VCaP (cell line): ENCODE data around the gene TNS1.

Experiments
- H3K27ac ChIP-seq: fragments of 450-650 bp; 2 replicates; pipeline ENCODE4 v1.5.1; 2017
- CTCF ChIP-seq: fragments of 450-650 bp; conservative IDR thresholded peaks from 2 replicates; pipeline ENCODE4 v1.5.1; 2017; ENCODE audit warnings: mild to moderate bottlenecking, moderate library complexity

Gene TNS1

GRCh38 chr2:217804338-217804737 is 198.5 kb downstream of the TNS1 start:
- no peak for TF ChIP-seq CTCF
- no peak overlapping the region for H3K27ac ChIP-seq

DNA sequence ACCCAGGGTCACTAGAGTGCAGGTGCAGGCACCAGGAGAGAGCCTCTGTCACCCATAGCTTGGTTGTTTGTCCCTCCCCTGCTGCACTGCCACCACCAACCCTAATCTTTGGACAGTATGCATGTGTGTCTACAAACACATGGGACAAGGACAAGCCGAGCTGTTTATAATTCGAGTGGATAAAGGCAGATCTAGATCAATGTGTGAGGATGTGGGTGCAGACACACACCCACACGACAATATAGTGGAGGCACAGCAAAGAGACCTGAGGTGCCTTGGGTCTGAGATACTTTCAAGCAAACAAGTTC is 199.2 kb downstream of the TNS1 start:
- H3K27ac ChIP-seq: no peak overlapping the region
- TF ChIP-seq CTCF: no peak

DNA sequence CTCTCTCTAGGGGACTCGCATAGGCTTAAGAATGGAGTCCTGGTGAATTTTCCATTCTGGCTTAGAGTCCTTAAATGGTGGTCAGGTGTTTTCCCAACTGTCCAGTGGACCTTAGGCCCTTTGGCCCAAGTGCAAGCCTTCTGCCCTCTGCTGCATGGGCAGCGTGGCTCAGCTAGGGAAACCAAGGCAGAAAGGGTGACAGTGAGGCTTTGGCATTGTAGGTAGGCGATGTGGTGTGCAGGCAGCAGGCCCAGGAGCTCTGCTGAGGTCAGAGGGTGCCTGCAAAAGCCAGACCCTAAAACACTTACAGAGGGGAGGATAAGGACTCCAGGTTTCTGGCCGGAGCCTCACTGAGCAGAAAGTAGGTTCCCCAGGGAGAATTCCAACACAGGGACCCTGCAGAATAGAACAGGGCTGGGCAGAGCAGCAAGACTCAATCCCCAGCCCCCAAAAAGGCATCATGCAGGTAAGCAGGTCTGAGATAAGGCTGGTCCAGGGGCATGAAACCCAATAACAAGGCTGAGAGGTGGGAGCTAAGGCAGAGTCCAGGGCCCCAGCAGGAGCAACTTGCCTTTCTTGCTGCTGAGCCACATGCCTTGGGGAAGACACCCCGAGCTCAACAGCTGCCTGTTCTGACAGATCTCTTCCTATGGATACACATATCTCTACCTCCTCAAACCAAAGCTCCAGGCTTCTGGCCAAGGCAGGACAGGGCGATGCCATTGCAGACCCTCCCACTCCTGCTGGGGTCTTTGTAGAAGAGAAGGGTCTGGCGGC is 199.7 kb downstream of the TNS1 start:
- no peak overlapping the region for H3K27ac ChIP-seq
- TF ChIP-seq CTCF: no peak

DNA sequence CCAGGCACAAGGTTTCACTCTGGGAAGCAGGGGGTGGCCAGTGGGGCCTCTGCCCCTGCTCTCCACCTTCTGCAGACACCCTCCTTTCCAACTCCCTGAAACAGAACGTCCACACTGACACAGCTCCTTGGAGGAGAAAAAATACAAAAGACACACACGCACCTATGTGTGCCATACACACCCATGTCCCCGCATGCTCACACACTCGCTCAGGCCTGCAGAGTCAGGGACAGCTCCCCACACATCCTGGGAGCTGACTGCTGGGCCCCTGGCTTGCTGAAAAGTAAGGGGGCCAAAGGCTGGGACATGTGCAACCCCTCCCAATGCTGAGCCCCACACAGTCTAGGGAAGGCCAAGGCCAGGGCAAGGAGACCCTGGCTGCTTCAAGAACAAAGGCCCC is 200.5 kb downstream of the TNS1 start:
- no peak overlapping the region for H3K27ac ChIP-seq
- TF ChIP-seq CTCF: no peak

DNA sequence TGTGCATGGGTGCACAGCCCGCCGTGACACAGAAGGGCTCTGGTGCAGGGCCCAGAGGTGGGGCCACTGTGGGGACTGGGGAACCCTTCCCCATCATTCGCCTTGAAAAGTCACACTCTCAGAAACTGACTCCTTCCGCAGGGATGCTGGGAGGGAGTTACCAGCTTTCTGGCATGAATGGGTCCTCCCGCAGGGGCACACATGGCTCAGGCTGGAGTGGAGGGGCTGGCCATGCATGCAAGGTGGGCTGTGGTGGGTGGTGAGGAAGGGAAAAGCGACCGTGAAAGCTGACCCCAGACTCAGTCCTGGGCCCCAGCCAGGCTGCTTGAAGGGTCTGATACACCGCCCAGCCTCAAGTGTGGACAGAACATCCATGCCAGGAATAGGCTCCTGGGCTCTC is 201.1 kb downstream of the TNS1 start:
- no peak for TF ChIP-seq CTCF
- no peak overlapping the region for H3K27ac ChIP-seq

DNA sequence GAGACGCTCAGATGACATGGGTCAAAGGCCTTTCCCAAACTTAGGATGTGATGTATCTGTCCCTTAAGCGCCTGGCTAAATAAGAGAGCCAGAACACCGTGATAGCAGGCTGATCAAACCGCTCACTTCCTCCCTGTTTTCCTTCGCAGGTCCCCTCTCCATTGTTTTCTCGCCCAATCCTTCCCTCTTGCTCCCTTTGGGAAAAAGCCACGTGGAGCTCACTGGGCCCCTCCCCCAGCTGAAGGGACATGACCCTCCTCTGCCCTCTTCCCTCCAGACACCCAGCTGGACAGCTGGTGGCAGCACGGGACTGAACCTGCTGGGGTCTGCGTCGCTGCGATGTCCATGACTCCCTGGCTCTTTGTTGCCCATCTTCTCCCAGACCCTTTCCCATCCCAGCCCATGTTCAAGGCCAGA is 201.7 kb downstream of the TNS1 start:
- no peak overlapping the region for H3K27ac ChIP-seq
- no peak for TF ChIP-seq CTCF

DNA sequence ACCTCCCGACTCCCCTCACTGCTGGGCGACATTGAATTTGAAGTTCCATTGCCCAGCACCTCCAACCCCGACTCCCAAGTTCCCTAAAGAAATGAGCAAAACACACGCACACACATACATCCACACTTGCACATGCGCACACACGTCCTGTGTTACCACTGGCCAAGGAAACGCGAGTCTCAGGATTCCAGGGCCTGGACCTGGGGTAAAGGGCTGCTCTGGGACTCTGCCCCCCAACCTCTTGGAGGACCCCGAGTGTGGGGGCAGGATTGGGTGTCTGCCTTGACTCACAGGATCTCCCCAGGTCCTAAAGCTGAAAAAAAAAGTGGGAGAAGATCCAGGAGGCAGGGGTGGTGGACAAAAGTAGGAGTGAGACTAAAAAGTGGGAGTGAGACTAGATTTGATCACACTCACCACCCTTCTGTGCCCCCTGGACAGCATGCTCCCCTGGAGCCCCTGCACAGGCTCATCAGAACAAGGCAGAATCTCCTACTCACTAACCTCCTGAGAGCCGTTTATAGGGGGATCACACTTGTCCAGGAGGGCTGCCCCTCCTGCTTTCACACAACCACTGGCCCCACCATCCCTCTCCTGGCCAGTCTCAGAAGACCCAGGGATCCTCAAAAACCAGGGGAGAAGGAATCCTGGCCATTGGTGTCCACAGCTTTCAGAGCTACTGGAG is 202.2 kb downstream of the TNS1 start:
- TF ChIP-seq CTCF: no peak
- no peak overlapping the region for H3K27ac ChIP-seq
